ENCODE measurements around the gene SLC2A5. TPM values are rescaled to one million over a fixed set of nuclear protein-coding genes. Genes with fewer than 3 reads are reported as not detected.

The SLC2A5 gene
- total RNA-seq, 1 experiment from 2014 or later: 0.70 TPM

DNA sequence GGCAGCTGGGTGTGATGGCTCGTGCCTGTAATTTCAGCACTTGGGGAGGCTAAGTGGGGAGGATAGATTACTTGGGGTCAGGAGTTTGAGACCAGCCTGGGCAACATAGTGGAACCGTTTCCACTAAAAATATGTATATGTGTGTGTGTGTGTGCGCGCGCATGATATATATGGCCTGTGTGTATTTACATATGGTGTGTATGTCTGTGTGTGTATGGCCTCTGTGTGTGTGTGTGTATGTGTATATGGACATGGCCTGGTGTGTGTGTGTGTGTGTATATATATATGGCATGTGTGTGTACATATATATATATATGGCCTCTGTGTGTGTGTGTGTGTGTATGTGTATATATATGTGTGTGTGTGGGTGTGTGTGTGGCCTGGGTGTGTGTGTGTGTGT is 27.2 kb downstream of the SLC2A5 start:
- no TSS peak for BruUV-seq (replicated peaks)
- intact Hi-C loops (cut with micrococcal nuclease; ENCODE audit: unreplicated experiment): no loop called here

DNA sequence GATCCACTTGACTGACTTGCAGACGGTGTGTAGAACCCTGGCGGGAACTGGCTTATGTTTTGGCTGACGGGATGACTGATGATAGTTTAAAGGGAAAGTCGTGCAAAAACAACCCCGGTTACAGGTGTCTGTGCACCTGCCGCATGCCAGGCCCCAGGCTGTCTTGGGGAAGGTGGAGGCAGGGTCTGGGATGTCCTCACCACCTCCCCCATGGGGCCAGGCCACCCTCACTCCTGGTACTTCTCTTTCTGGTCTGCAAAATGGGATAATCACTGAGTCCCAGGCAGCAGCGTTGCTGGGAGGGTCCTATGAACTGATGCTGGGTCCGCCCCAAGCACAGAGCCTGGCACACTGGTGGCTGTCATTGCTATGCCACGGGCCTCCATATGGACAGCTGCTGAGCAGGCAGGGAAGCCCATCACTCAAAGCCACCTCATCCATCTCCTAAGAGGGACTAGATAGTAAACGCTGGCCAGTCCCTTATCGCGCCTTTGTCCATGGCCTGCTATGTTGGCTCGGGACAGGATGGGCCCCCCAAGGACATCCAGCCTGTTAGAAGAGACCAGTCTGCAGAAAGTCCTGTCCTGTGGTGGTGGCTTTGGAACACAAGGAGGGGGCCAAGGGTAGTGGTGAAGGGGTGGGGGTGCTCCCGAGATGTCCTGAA is 28.2 kb downstream of the SLC2A5 start:
- H3K9me3 Mint-ChIP-seq (ENCODE audit: unreplicated experiment): peaks cover 1% of the 10 kb centered on the region
- Histone ChIP-seq H3K9me3 (no peaks in the 10 kb centered on the region), H3K36me3 (ENCODE audit: control insufficient read depth, insufficient read depth, low read length) (no peaks in the 10 kb centered on the region), H3K4me1 (no peaks in the 10 kb centered on the region), H3K27me3 (replicated peaks; ENCODE audit: control insufficient read depth, insufficient read depth, low read length) (no peaks in the 10 kb centered on the region), H3K4me3 (ENCODE audit: low read depth, low read length) (no peak overlapping the region)
- BruUV-seq (replicated peaks): no TSS peak
- intact Hi-C loops (cut with micrococcal nuclease; ENCODE audit: unreplicated experiment): no loop called here
- ChIA-PET CTCF (no interaction called here), POLR2A (no interaction called here)
- no peaks in the 10 kb centered on the region for H3K36me3 Mint-ChIP-seq (ENCODE audit: insufficient read depth, unreplicated experiment)
- H3K27me3 Mint-ChIP-seq (ENCODE audit: insufficient read depth, unreplicated experiment): no peaks in the 10 kb centered on the region
- no peak for DNase-seq
- H3K27ac Mint-ChIP-seq (ENCODE audit: unreplicated experiment): no peak overlapping the region
- H3K4me1 Mint-ChIP-seq (ENCODE audit: low read depth, unreplicated experiment): no peaks in the 10 kb centered on the region
- TF ChIP-seq, protein P1, sequence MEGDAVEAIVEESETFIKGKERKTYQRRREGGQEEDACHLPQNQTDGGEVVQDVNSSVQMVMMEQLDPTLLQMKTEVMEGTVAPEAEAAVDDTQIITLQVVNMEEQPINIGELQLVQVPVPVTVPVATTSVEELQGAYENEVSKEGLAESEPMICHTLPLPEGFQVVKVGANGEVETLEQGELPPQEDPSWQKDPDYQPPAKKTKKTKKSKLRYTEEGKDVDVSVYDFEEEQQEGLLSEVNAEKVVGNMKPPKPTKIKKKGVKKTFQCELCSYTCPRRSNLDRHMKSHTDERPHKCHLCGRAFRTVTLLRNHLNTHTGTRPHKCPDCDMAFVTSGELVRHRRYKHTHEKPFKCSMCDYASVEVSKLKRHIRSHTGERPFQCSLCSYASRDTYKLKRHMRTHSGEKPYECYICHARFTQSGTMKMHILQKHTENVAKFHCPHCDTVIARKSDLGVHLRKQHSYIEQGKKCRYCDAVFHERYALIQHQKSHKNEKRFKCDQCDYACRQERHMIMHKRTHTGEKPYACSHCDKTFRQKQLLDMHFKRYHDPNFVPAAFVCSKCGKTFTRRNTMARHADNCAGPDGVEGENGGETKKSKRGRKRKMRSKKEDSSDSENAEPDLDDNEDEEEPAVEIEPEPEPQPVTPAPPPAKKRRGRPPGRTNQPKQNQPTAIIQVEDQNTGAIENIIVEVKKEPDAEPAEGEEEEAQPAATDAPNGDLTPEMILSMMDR (IDR thresholded peaks at IDR 0.05; ENCODE audit: insufficient read depth in 1 of 2, low read depth in 1 of 2, low read length in 1 of 2, severe bottlenecking in 1 of 2, unreplicated experiment in 1 of 2): no peak
- no peak overlapping the region for H3K4me3 Mint-ChIP-seq (ENCODE audit: unreplicated experiment)

More for the DNA sequence above, 27.2 kb downstream of the SLC2A5 start:
- no peak overlapping the region for H3K27ac Mint-ChIP-seq (ENCODE audit: unreplicated experiment)
- no peaks in the 10 kb centered on the region for H3K4me1 ChIP-seq
- H3K36me3 Mint-ChIP-seq (ENCODE audit: insufficient read depth, unreplicated experiment): no peaks in the 10 kb centered on the region
- H3K4me3 Mint-ChIP-seq (ENCODE audit: unreplicated experiment): no peak overlapping the region
- TF ChIP-seq, protein P1 (IDR thresholded peaks at IDR 0.05; ENCODE audit: insufficient read depth in 1 of 2, low read depth in 1 of 2, low read length in 1 of 2, severe bottlenecking in 1 of 2, unreplicated experiment in 1 of 2): no peak
- no peaks in the 10 kb centered on the region for H3K9me3 Mint-ChIP-seq (ENCODE audit: unreplicated experiment)
- CTCF ChIA-PET: no interaction called here
- POLR2A ChIA-PET: no interaction called here
- no peaks in the 10 kb centered on the region for H3K27me3 ChIP-seq (replicated peaks; ENCODE audit: control insufficient read depth, insufficient read depth, low read length)
- H3K4me1 Mint-ChIP-seq (ENCODE audit: low read depth, unreplicated experiment): no peaks in the 10 kb centered on the region
- no peaks in the 10 kb centered on the region for H3K27me3 Mint-ChIP-seq (ENCODE audit: insufficient read depth, unreplicated experiment)
- no peak for DNase-seq
- no peaks in the 10 kb centered on the region for H3K36me3 ChIP-seq (ENCODE audit: control insufficient read depth, insufficient read depth, low read length)
- H3K9me3 ChIP-seq: no peaks in the 10 kb centered on the region
- H3K4me3 ChIP-seq (ENCODE audit: low read depth, low read length): no peak overlapping the region

DNA sequence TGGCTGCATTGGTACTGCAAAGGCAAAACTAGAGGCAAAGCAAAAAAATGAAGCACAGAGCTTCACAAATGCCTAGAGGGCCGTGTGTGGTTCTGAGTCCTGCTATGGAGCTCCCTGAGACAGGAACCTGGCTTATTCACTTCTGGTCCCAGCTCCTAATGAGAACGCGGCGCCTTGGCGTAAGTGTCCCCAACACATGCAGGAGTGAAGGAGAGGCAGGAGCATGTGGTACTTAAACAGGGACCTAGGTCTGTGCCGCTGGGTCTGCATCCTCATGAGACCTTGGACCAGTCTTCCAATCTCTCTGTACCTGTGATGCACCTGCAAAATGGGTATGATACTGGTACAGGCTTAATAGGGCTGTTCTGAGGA is 28.8 kb downstream of the SLC2A5 start:
- Histone ChIP-seq H3K9me3 (no peaks in the 10 kb centered on the region), H3K27me3 (replicated peaks; ENCODE audit: control insufficient read depth, insufficient read depth, low read length) (no peaks in the 10 kb centered on the region), H3K4me3 (ENCODE audit: low read depth, low read length) (no peak overlapping the region), H3K36me3 (ENCODE audit: control insufficient read depth, insufficient read depth, low read length) (no peaks in the 10 kb centered on the region), H3K4me1 (no peaks in the 10 kb centered on the region)
- ChIA-PET POLR2A (no interaction called here), CTCF (no interaction called here)
- DNase-seq: no peak
- H3K4me1 Mint-ChIP-seq (ENCODE audit: low read depth, unreplicated experiment): no peaks in the 10 kb centered on the region
- peaks cover 8% of the 10 kb centered on the region for H3K9me3 Mint-ChIP-seq (ENCODE audit: unreplicated experiment)
- BruUV-seq (replicated peaks): no TSS peak
- intact Hi-C loops (cut with micrococcal nuclease; ENCODE audit: unreplicated experiment): no loop called here
- H3K27ac Mint-ChIP-seq (ENCODE audit: unreplicated experiment): no peak overlapping the region
- no peaks in the 10 kb centered on the region for H3K27me3 Mint-ChIP-seq (ENCODE audit: insufficient read depth, unreplicated experiment)
- H3K36me3 Mint-ChIP-seq (ENCODE audit: insufficient read depth, unreplicated experiment): no peaks in the 10 kb centered on the region
- H3K4me3 Mint-ChIP-seq (ENCODE audit: unreplicated experiment): no peak overlapping the region
- TF ChIP-seq, protein P1 (IDR thresholded peaks at IDR 0.05; ENCODE audit: insufficient read depth in 1 of 2, low read depth in 1 of 2, low read length in 1 of 2, severe bottlenecking in 1 of 2, unreplicated experiment in 1 of 2): no peak
